Smooth muscle cell (in vitro differentiated cells): ENCODE results near the gene SCYL2. TPM values are rescaled to one million over a fixed set of nuclear protein-coding genes. Genes with fewer than 3 reads are reported as not detected.
"Not testable (repeated sequence)": the region's sequence is repeated elsewhere in the genome, so short reads cannot be mapped to it uniquely, and the experiment has no call there.

ENCODE experiments used
- DNase-seq: peaks from one replicate; lab custom pipeline; 2025; ENCODE audit not compliant: unreplicated experiment; lab: John Stamatoyannopoulos, UW
- H2AFZ ChIP-seq: fragments of 200-600 bp; sonication (generic); 2 replicates; pipeline ENCODE4 v1.6.0; 2016; ENCODE audit warnings: antibody characterized with exemption, low read depth, mild to moderate bottlenecking
- H3F3A ChIP-seq: fragments of 200-600 bp; sonication (generic); 2 replicates; pipeline ENCODE4 v1.6.0; 2017; ENCODE audit warnings: antibody characterized with exemption, low read depth
- H3K27ac ChIP-seq: fragments of 200-600 bp; sonication (generic); 2 replicates; pipeline ENCODE4 v1.5.1; 2016; ENCODE audit warnings: low read depth, mild to moderate bottlenecking
- H3K27me3 ChIP-seq: fragments of 200-600 bp; sonication (generic); 2 replicates; pipeline ENCODE4 v1.6.1; 2016; ENCODE audit warnings: low read depth, mild to moderate bottlenecking
- H3K36me3 ChIP-seq: fragments of 200-600 bp; sonication (generic); 2 replicates; pipeline ENCODE4 v1.5.1; 2016; ENCODE audit warnings: low read depth
- H3K4me1 ChIP-seq: fragments of 200-600 bp; sonication (generic); 2 replicates; pipeline ENCODE4 v1.5.1; 2016; ENCODE audit warnings: low read depth
- H3K4me2 ChIP-seq: fragments of 200-600 bp; sonication (generic); 2 replicates; pipeline ENCODE4 v1.6.0; 2016; ENCODE audit warnings: mild to moderate bottlenecking
- H3K4me3 ChIP-seq: fragments of 200-600 bp; sonication (generic); 2 replicates; pipeline ENCODE4 v1.5.1; 2016; ENCODE audit warnings: mild to moderate bottlenecking
- H3K79me2 ChIP-seq: fragments of 200-600 bp; sonication (generic); 2 replicates; pipeline ENCODE4 v1.6.0; 2016; ENCODE audit warnings: low read depth, mild to moderate bottlenecking
- H3K9ac ChIP-seq: fragments of 200-600 bp; sonication (generic); 2 replicates; pipeline ENCODE4 v1.6.0; 2016; ENCODE audit warnings: low read depth
- H3K9me3 ChIP-seq: fragments of 200-600 bp; sonication (generic); replicated peaks from 2 replicates; pipeline ENCODE4 v1.5.1; 2016; ENCODE audit warnings: low read depth
- H4K20me1 ChIP-seq: fragments of 200-600 bp; sonication (generic); 2 replicates; pipeline ENCODE4 v1.6.0; 2016; ENCODE audit warnings: low read depth
- WGBS: methylation state at CpG from one replicate; pipeline ENCODE4 v1.1.7; 2016; ENCODE audit warnings: low lambda C conversion rate; 5-methylcytosine and 5-hydroxymethylcytosine counted together
- polyA plus RNA-seq: library from polyadenylated mRNA; unstranded; fragments of >200 nt; fragmentation: Nextera tagmentation; extraction: Ambion mirVana; gene quantifications from 2 replicates; pipeline ENCODE4 v1.2.1, GENCODE V29; 2016
- total RNA-seq: library from RNA; depleted of rRNA; stranded (reverse); fragments of >200 nt; gene quantifications from 2 replicates; pipeline ENCODE4 v1.2.3, GENCODE V29; 2014
- TF ChIP-seq, protein P1 (sequence below): fragments of 200-600 bp; sonication (generic); IDR thresholded peaks from 2 replicates; pipeline ENCODE4 v1.5.1; 2017; ENCODE audit warnings: borderline replicate concordance, mild to moderate bottlenecking, antibody characterized with exemption; ENCODE audit not compliant: insufficient read depth, poor library complexity, severe bottlenecking

Gene SCYL2
- total and polyA plus RNA-seq, 2 experiments from 2014 or later: 20.4 to 123 TPM

DNA sequence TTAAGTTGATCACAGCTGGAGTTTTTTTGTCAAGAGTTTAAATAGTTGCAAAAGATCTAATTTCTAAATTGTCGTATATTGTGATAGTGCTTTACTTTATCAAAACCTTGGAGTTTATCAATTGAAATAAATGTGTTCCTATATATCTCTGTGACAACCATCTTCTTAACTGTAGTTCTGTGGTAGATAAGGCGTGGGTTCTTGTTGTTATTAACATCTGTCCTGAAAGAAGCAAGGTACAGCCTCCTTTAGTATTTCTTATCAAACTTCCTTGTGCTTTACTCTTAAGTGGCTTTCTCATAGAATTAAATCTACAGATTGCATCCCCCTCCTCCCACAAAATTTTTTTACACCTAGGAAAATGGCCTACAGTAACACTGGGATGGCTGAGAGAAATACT, 7.3 kb downstream of the SCYL2 start:
- peaks cover 98% of the 10 kb centered on the region for H4K20me1 ChIP-seq
- no peaks in the 10 kb centered on the region for H3K9me3 ChIP-seq
- H2AFZ ChIP-seq: no peak overlapping the region

DNA sequence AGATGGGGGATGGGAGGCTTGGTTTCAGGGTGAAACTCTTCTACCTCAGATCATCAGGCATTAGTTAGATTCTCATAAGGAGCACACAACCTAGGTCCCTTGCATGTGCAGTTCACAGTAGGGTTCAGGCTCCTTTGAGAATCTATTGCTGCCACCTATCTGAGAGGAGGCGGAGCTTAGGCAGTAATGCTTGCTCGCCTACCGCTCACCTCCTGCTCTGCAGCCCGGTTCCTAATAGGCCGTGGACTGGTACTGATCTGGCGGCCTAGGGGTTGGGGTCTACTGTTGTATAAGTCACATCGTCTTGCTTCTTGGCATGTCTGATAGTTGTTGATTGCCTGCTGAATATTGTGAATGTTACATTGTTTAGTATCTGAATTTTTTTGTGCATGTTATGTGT, 12.2 kb downstream of the SCYL2 start:
- peaks cover 100% of the 10 kb centered on the region for H4K20me1 ChIP-seq
- H3K79me2 ChIP-seq: peaks cover 99% of the 10 kb centered on the region
- no peak for DNase-seq
- no peaks in the 10 kb centered on the region for H3K9me3 ChIP-seq
- H3K36me3 ChIP-seq: no peaks in the 10 kb centered on the region
- no peaks in the 10 kb centered on the region for H3K4me1 ChIP-seq
- no peaks in the 10 kb centered on the region for H3K27me3 ChIP-seq
- no peak overlapping the region for H3K27ac ChIP-seq
- 88% methylated on average over 7 of the region's 7 CpGs for WGBS
- no peak overlapping the region for H3K4me2 ChIP-seq
- TF ChIP-seq, protein P1, sequence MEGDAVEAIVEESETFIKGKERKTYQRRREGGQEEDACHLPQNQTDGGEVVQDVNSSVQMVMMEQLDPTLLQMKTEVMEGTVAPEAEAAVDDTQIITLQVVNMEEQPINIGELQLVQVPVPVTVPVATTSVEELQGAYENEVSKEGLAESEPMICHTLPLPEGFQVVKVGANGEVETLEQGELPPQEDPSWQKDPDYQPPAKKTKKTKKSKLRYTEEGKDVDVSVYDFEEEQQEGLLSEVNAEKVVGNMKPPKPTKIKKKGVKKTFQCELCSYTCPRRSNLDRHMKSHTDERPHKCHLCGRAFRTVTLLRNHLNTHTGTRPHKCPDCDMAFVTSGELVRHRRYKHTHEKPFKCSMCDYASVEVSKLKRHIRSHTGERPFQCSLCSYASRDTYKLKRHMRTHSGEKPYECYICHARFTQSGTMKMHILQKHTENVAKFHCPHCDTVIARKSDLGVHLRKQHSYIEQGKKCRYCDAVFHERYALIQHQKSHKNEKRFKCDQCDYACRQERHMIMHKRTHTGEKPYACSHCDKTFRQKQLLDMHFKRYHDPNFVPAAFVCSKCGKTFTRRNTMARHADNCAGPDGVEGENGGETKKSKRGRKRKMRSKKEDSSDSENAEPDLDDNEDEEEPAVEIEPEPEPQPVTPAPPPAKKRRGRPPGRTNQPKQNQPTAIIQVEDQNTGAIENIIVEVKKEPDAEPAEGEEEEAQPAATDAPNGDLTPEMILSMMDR: no peak
- no peaks in the 10 kb centered on the region for H3F3A ChIP-seq
- no peak overlapping the region for H3K9ac ChIP-seq
- H3K4me3 ChIP-seq: no peak overlapping the region
- H2AFZ ChIP-seq: no peak overlapping the region

More for the DNA sequence above, 7.3 kb downstream of the SCYL2 start:
- Histone ChIP-seq H3K27ac (no peak overlapping the region), H3K27me3 (no peaks in the 10 kb centered on the region), H3K79me2 (peaks cover 99% of the 10 kb centered on the region), H3F3A (no peaks in the 10 kb centered on the region), H3K9ac (no peak overlapping the region), H3K4me3 (no peak overlapping the region), H3K4me2 (no peak overlapping the region), H3K4me1 (peaks cover 5% of the 10 kb centered on the region), H3K36me3 (no peaks in the 10 kb centered on the region)
- 89% methylated on average over 2 of the region's 2 CpGs for WGBS
- no peak for DNase-seq
- TF ChIP-seq, protein P1: no peak

DNA sequence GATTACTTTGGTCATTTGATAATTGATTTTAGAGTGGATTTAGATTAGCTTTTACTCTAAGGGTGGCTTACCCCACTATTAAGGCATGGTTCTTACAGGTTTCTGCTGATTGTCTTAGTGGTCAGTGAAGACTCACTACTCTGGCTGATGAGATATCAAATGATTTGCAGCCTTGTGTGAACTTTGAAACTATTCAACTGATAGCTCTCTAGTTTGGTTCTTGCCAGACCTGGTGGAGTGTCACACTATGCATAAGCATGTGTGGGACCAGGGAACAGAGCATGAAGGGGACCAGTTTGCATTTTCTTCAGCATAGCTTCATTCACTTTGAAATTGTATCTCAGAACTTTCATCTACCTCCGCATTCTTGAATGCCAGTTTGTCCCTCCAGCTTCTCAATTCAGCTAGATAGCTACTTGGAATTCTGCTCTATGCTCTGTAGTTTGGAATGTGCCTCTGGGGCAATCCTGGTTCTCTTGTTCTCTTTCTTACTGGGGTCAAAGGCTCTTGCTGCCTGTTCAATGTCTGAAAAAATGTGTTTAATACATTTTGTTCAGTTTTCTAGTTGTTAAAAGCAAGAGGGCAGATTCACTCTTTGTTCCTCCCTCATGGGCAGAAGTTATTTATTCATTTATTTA, 12.7 kb downstream of the SCYL2 start:
- Histone ChIP-seq H3F3A (no peaks in the 10 kb centered on the region), H3K27ac (no peak overlapping the region), H3K27me3 (no peaks in the 10 kb centered on the region), H3K36me3 (no peaks in the 10 kb centered on the region), H3K9ac (no peak overlapping the region), H3K4me2 (no peak overlapping the region), H3K9me3 (no peaks in the 10 kb centered on the region), H3K4me1 (no peaks in the 10 kb centered on the region), H3K4me3 (no peak overlapping the region), H4K20me1 (peaks cover 100% of the 10 kb centered on the region), H2AFZ (no peak overlapping the region), H3K79me2 (peaks cover 97% of the 10 kb centered on the region)
- WGBS: 67% methylated on average over 1 of the region's 1 CpG
- TF ChIP-seq, protein P1: no peak
- no peak for DNase-seq

GRCh38 chr12:100284556-100284955, 17.6 kb downstream of the SCYL2 start:
- H3K4me1 ChIP-seq, H3K4me3 ChIP-seq, H3K9me3 ChIP-seq, H3F3A ChIP-seq, H3K4me2 ChIP-seq, H3K9ac ChIP-seq, H3K27me3 ChIP-seq, H3K36me3 ChIP-seq, H2AFZ ChIP-seq, DNase-seq, H3K27ac ChIP-seq: not testable (repeated sequence)
- WGBS: 99% methylated on average over 12 of the region's 12 CpGs
- Histone ChIP-seq H4K20me1 (peaks cover 88% of the 10 kb centered on the region), H3K79me2 (peaks cover 72% of the 10 kb centered on the region)
